Muscle layer of colon (tissue), 2 donors: ENCODE data around the gene RNMT.
"Not testable (repeated sequence)": the region's sequence is repeated elsewhere in the genome, so short reads cannot be mapped to it uniquely, and the experiment has no call there.

Experiments
- H3K27ac ChIP-seq: one replicate; pipeline ENCODE4 v1.7.0; 2013; ENCODE audit warnings: low read depth, mild to moderate bottlenecking, low read length, moderate library complexity
- H3K27me3 ChIP-seq, 2 donors: one replicate each; pipeline ENCODE4 v1.7.0; 2013; ENCODE audit warnings: low read length in 2 of 2, mild to moderate bottlenecking in 2 of 2; ENCODE audit not compliant: insufficient read depth in 2 of 2, control insufficient read depth in 1 of 2
- H3K36me3 ChIP-seq: one replicate; pipeline ENCODE4 v1.7.0; 2013; ENCODE audit warnings: mild to moderate bottlenecking, low read length; ENCODE audit not compliant: insufficient read depth
- H3K4me1 ChIP-seq: one replicate; pipeline ENCODE4 v1.7.0; 2013; ENCODE audit warnings: mild to moderate bottlenecking, low read length; ENCODE audit not compliant: insufficient read depth
- H3K4me3 ChIP-seq, 2 donors: one replicate each; pipeline ENCODE4 v1.7.0; 2013; ENCODE audit warnings: low read length in 2 of 2, low read depth in 1 of 2, mild to moderate bottlenecking in 1 of 2, moderate library complexity in 1 of 2
- H3K9ac ChIP-seq: one replicate; pipeline ENCODE4 v1.7.0; 2013; ENCODE audit warnings: low read length
- H3K9me3 ChIP-seq: one replicate; pipeline ENCODE4 v1.7.0; 2013; ENCODE audit warnings: mild to moderate bottlenecking, low read length
- donor health status: abdominal sarcoma.
- donor health status: Adenocarcinoma of cecum.

Gene RNMT

DNA sequence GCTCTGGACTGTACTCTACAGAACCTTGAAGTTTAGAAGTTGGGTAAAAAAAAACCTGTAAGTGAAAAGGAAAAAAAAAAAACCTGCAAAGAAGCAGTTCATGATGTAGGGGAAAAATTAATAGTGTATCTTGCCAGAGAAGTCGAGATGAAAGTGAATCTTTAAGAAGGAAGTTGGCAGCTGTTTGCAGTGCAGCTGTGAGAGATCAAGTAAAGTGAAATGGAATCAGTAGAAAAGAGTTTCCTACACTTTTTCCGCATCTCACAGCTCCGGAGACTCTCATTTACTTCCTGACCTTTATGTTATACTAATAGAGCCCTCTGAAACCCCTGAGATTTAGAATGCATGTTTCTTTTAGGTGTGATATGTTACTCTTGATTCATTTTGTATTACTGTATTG is 19.2 kb downstream of the RNMT start:
- Histone ChIP-seq H3K36me3 (peaks cover 60% of the 10 kb centered on the region), H3K9me3 (no peaks in the 10 kb centered on the region), H3K27me3 (no peaks in the 10 kb centered on the region), H3K4me3 (no peak overlapping the region), H3K27ac (no peak overlapping the region), H3K4me1 (no peaks in the 10 kb centered on the region), H3K9ac (no peak overlapping the region)

DNA sequence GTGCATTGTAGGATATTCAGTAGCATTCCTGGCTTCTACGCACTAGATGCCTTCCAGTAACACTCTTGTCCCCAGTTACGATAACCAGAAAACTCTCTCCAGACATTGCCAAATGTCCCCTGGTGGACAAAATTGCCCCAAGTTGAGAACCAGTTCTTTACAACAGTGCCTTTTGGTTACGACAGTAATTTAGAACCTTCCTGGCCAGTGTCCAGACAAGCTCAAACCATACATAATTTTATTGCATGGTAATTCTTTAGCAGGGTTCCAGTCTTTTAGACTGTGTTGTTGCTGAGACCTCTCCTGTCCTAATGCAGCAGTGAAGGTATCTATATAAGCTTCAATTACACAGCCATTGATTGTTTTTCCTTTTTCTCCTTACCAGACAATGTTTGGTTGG is 20.2 kb downstream of the RNMT start:
- Histone ChIP-seq H3K4me1 (no peaks in the 10 kb centered on the region), H3K36me3 (peaks cover 50% of the 10 kb centered on the region), H3K27ac (no peak overlapping the region), H3K27me3 (no peaks in the 10 kb centered on the region), H3K4me3 (no peak overlapping the region), H3K9me3 (no peaks in the 10 kb centered on the region), H3K9ac (no peak overlapping the region)

DNA sequence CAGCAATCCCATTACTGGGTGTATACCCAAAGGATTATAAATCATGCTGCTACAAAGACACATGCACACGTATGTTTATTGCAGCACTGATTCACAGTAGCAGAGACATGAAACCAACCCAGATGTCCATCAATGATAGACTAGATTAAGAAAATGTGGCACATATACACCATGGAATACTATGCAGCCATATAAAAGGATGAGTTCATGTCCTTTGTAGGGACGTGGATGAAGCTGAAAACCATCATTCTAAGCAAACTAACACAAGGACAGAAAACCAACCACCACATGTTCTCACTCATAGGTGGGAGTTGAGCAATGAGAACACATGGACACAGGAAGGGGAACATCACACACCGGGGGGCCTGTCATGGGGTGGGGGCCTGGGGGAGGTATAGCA is 25.1 kb downstream of the RNMT start:
- H3K36me3 ChIP-seq, result peaks cover 50% of the 10 kb centered on the region
- H3K9me3 ChIP-seq, H3K4me3 ChIP-seq, H3K27ac ChIP-seq, H3K27me3 ChIP-seq, H3K4me1 ChIP-seq, H3K9ac ChIP-seq: not testable (repeated sequence)

DNA sequence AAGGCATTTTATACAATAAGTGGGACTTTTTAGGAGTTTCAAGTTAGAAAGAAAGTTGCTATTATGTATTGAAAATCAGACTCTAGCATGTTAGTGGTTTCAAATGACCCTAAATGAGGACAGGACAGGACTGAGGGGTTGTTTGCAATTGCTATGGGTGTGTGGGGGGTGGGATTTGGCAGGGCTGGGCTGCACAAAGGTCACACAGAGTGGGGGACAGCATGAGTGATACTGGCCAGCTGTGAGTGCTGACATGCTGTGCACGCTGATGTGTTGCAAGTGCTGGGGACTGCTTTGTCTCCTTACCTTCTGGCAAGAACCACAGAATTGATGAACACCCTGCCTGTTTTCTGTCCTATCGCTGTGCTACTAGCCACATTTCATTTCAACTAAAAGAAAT is 29.8 kb downstream of the RNMT start:
- Histone ChIP-seq H3K9ac (no peak overlapping the region), H3K4me3 (no peak overlapping the region), H3K4me1 (no peaks in the 10 kb centered on the region), H3K9me3 (no peaks in the 10 kb centered on the region), H3K27me3 (no peaks in the 10 kb centered on the region), H3K36me3 (peaks cover 43% of the 10 kb centered on the region), H3K27ac (no peak overlapping the region)

DNA sequence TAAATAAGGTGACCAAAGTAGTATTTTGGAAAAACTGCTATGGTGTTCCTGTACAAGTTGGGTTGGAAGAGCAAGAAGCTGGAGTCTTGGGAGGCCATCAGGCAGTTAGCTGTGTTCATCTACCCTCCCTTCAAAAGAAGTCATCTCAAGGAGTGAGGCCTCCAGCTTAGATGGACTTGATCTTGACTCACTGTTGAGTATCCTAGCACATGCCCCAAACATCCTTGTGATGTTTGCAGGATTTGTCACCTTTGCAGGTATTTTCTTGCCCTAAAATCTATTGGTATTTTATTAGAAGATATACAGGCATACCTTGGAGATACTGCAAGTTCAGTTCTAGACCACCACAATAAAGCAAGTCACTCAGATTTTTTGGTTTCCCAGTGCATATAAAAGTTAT is 30.2 kb downstream of the RNMT start:
- H3K9ac ChIP-seq, result no peak overlapping the region
- H3K9me3 ChIP-seq, result no peaks in the 10 kb centered on the region
- H3K36me3 ChIP-seq, result peaks cover 46% of the 10 kb centered on the region
- no peaks in the 10 kb centered on the region for H3K4me1 ChIP-seq
- H3K4me3 ChIP-seq, result no peak overlapping the region
- no peak overlapping the region for H3K27ac ChIP-seq
- no peaks in the 10 kb centered on the region for H3K27me3 ChIP-seq

DNA sequence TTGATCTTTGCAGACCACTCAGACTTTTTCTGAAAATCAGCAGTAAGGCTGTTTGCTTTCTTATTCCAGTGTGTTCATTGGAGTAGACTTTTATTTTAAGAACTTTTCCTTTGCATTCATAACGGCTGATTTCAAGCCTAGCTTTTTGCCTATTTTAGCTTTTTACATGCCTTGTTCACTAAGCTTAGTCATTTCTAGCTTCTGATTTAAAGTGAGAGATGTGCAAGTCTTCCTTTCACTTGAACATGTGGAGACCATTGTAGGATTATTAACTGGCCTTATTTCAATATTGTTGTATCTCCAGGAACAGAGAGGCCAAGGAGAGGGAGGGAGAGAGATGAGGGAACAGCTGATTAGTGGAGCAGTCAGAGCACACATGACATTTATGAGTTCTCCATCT is 32.1 kb downstream of the RNMT start:
- no peaks in the 10 kb centered on the region for H3K9me3 ChIP-seq
- H3K4me1 ChIP-seq, result no peaks in the 10 kb centered on the region
- no peak overlapping the region for H3K9ac ChIP-seq
- H3K27me3 ChIP-seq, result no peaks in the 10 kb centered on the region
- H3K36me3 ChIP-seq, result peaks cover 36% of the 10 kb centered on the region
- H3K27ac ChIP-seq, result no peak overlapping the region
- H3K4me3 ChIP-seq, result no peak overlapping the region

DNA sequence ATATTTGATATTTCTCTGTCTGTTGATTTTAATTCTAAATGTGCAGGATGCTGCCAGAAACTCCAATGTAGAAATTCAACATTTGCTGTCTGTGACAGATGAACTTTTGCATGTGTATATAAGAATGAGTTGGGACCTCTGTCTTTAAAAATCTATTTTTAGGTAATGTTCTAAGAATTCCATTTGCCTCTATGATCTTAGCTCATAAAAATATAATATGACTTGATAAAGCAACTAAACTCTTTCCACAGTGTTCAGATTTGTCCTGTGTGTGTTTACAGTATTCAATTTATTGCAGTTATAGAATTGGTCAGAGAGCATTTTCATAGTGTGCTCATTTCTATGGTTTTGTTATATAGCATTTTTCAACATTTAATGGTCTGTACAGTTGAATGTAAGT is 33.6 kb downstream of the RNMT start:
- Histone ChIP-seq H3K4me3 (no peak overlapping the region), H3K9me3 (no peaks in the 10 kb centered on the region), H3K4me1 (no peaks in the 10 kb centered on the region), H3K27ac (no peak overlapping the region), H3K9ac (no peak overlapping the region), H3K27me3 (no peaks in the 10 kb centered on the region), H3K36me3 (peaks cover 28% of the 10 kb centered on the region)

DNA sequence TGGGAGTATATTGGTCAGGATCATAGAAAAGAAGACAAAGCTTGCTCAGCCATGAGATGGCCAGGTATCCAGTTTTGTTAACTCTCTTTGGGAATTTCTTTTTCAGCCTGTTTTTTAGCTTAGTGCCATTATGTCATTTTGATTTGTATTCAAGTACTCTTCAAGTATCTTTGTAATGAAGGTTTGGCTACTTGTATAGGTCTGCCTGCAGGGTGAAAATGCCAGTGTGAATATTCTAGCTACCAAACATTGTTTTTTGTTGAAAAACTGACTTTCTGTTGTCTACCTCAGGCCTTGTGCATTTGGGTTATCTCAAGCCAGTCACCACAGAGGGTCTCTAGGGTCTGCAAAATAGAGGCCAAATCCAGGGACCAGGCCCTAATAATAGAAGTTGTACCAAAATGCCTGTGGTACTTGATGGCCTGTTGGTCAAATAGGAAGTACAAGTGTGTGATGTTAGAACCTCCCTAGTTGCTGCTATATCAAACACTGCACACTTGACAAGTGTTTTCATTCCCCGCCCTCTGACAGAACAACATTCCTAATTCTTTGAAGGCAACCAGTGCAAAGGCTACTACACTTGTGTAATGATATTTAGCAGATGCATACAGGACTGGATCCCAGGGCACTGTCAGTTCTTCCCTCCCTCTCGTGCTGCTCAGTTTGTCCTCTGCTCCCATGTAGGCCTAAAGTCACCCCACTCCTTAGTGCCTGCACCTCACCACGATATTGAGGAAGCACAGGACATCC is 36.4 kb downstream of the RNMT start:
- no peaks in the 10 kb centered on the region for H3K9me3 ChIP-seq
- no peak overlapping the region for H3K9ac ChIP-seq
- no peak overlapping the region for H3K27ac ChIP-seq
- H3K4me3 ChIP-seq, result no peak overlapping the region
- H3K36me3 ChIP-seq, result peaks cover 13% of the 10 kb centered on the region
- H3K27me3 ChIP-seq, result no peaks in the 10 kb centered on the region
- no peaks in the 10 kb centered on the region for H3K4me1 ChIP-seq

DNA sequence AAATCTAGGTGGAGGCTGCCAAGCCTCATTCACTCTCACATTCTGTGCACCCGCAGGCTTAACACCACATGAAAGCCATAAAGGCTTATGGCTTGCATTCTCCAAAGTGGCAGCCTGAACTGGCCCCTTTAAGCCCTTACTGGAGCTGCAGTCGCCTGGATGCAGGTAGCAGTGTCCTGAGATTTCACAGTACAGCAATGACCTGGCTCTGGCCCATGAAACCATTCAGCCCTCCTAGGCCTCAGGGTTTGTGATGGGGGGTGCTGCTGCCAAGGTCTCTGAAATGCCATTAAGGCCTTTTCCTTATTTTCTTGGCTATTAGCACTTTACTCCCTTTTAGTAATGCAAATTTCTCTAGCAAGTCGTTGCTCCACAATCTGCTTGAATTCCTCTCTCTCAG is 48.6 kb downstream of the RNMT start:
- no peaks in the 10 kb centered on the region for H3K4me1 ChIP-seq
- H3K9ac ChIP-seq, result no peak overlapping the region
- no peak overlapping the region for H3K4me3 ChIP-seq
- H3K36me3 ChIP-seq, result no peaks in the 10 kb centered on the region
- no peak overlapping the region for H3K27ac ChIP-seq
- no peaks in the 10 kb centered on the region for H3K27me3 ChIP-seq
- no peaks in the 10 kb centered on the region for H3K9me3 ChIP-seq

DNA sequence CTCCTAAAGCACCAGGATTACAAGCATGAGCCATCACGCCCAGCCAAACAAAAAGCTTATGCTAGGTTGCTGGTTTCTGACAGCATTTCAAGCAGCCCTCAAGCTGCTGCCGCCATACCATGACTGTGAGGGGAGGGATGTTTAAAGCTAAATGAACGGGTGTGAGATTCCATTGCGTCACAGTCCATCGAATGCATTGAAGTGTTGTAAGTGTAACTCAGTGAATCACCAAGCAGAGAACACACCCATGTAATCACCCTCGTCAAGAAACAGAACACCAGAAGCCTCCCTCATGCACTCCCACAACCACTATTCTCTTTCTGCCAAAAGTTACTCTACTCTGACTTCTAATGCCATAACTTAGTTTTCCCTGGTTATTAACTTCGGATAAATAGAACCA is 64.7 kb downstream of the RNMT start:
- Histone ChIP-seq H3K9me3 (no peaks in the 10 kb centered on the region), H3K4me3 (no peak overlapping the region), H3K27ac (no peak overlapping the region), H3K27me3 (no peaks in the 10 kb centered on the region), H3K9ac (no peak overlapping the region), H3K4me1 (no peaks in the 10 kb centered on the region), H3K36me3 (no peaks in the 10 kb centered on the region)

DNA sequence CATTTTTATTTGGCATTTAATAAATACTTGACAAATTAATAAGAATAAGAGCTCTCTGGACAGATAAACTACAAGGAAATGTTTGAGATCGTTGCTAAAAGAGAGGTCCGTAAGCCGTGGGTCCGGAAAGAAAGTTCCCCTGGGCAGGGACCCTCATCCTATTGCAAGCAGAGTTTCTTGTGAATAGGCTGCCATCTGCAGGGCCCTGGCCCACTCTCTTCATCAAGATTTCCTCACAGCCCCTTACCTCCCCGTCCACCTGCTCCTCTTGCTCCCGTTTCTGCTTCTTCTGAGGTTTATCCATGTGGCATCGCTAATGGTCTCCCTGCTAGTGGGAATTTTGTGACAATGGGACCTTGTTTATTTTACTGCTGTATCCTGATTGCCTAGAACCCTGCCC is 67.3 kb downstream of the RNMT start:
- Histone ChIP-seq H3K36me3 (no peaks in the 10 kb centered on the region), H3K9ac (no peak overlapping the region), H3K9me3 (no peaks in the 10 kb centered on the region), H3K27ac (no peak overlapping the region), H3K4me1 (no peaks in the 10 kb centered on the region), H3K4me3 (no peak overlapping the region), H3K27me3 (peaks cover 0 to 2% of the 10 kb centered on the region in 2 donors)

DNA sequence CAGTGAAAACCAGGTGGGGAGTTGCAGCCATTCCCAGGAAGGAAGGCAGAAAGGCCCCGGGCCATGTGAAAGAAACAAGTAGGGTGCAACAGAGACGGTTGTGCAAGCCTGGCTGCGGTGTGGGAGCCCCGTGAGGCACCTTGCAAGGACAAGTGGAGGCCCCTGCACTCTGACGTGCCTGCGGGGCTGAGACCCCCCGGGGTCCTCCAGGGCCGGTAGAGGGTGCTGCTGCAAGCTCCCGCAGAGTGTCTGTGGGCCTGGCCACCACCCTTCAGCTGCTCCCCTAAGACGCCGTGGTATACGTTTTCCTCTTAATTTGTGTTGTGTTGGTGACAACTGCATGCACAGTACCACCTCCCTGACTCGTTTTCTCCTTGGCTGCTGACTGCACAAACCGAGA is 70.0 kb downstream of the RNMT start:
- H3K27ac ChIP-seq, result no peak overlapping the region
- H3K27me3 ChIP-seq, result peaks cover 0 to 8% of the 10 kb centered on the region in 2 donors

More for the DNA sequence above, 70.0 kb downstream of the RNMT start:
- H3K4me3 ChIP-seq, result no peak overlapping the region
- no peaks in the 10 kb centered on the region for H3K36me3 ChIP-seq
- no peaks in the 10 kb centered on the region for H3K9me3 ChIP-seq
- H3K4me1 ChIP-seq, result no peaks in the 10 kb centered on the region
- no peak overlapping the region for H3K9ac ChIP-seq
